K562 (cell line): ENCODE results near the gene HS3ST3A1. TPM values are rescaled to one million over a fixed set of nuclear protein-coding genes. Genes with fewer than 3 reads are reported as not detected.

Experiments used
- ADNP ChIP-seq: fragments of 200-800 bp; sonication (Bioruptor generic); IDR thresholded peaks from 2 replicates; pipeline ENCODE4 v1.6.1; 2016; ENCODE audit warnings: missing genetic modification characterization, missing compliant biosample characterization
- CGGBP1 ChIP-seq: fragments of 250-450 bp; sonication (Bioruptor Pico); IDR thresholded peaks from 2 replicates; pipeline ENCODE4 v1.9.0; 2021; ENCODE audit warnings: mild to moderate bottlenecking
- CREB3 ChIP-seq: fragments of 450-650 bp; conservative IDR thresholded peaks from 2 replicates; pipeline ENCODE4 v1.6.1; 2016; ENCODE audit warnings: missing genetic modification characterization, low read depth, mild to moderate bottlenecking, missing compliant biosample characterization, moderate library complexity
- CXXC5 ChIP-seq: fragments of 250-450 bp; sonication (Bioruptor Pico); IDR thresholded peaks from 2 replicates; pipeline ENCODE4 v1.8.0; 2022; ENCODE audit warnings: inconsistent platforms, mild to moderate bottlenecking, moderate library complexity
- GABPB1 ChIP-seq: sonication (generic); formaldehyde crosslinking; IDR thresholded peaks from 2 replicates; pipeline ENCODE4 v1.8.0; 2022; ENCODE audit warnings: mild to moderate bottlenecking, missing genetic modification reagents
- GATAD2B ChIP-seq: fragments of 450-650 bp; IDR thresholded peaks from 2 replicates; pipeline ENCODE4 v1.6.1; 2017; ENCODE audit warnings: mild to moderate bottlenecking, borderline replicate concordance
- HIVEP1 ChIP-seq: fragments of 250-450 bp; sonication (Bioruptor Pico); IDR thresholded peaks from 2 replicates; pipeline ENCODE4 v1.4.0; 2020; ENCODE audit warnings: mild to moderate bottlenecking
- HMBOX1 ChIP-seq: sonication (generic); IDR thresholded peaks from 2 replicates; pipeline ENCODE4 v1.6.1; 2016
- HNRNPUL1 ChIP-seq: fragments of 200-400 bp; formaldehyde crosslinking; IDR thresholded peaks from 2 replicates; pipeline ENCODE4 v1.6.1; 2017; ENCODE audit warnings: low read length
- RBM39 ChIP-seq: fragments of 200-400 bp; formaldehyde crosslinking; optimal IDR thresholded peaks from 2 replicates; pipeline ENCODE3; 2018; ENCODE audit warnings: low read depth, low read length
- SMAD4 ChIP-seq: fragments of 250-450 bp; sonication (Bioruptor Pico); conservative IDR thresholded peaks from 2 replicates; pipeline ENCODE4 v1.8.0; 2021; ENCODE audit warnings: inconsistent platforms, mild to moderate bottlenecking, moderate library complexity
- SOX6 ChIP-seq: fragments of 450-650 bp; IDR thresholded peaks from 2 replicates; pipeline ENCODE4 v1.6.1; 2014; ENCODE audit warnings: mild to moderate bottlenecking
- STAG1 ChIP-seq: sonication (generic); formaldehyde crosslinking; IDR thresholded peaks from 2 replicates; pipeline ENCODE4 v1.5.0; 2020; ENCODE audit warnings: missing genetic modification reagents, borderline replicate concordance
- ZNF12 ChIP-seq: sonication (generic); formaldehyde crosslinking; IDR thresholded peaks from 2 replicates; pipeline ENCODE4 v1.4.0; 2020; ENCODE audit warnings: mild to moderate bottlenecking, missing genetic modification reagents
- ZNF124 ChIP-seq: sonication (generic); formaldehyde crosslinking; IDR thresholded peaks from 2 replicates; pipeline ENCODE4 v1.8.1; 2022; ENCODE audit warnings: missing genetic modification reagents
- ZNF134 ChIP-seq: fragments of 250-450 bp; sonication (Bioruptor Pico); conservative IDR thresholded peaks from 2 replicates; pipeline ENCODE4 v1.4.0; 2020
- ZNF449 ChIP-seq: fragments of 250-450 bp; sonication (Bioruptor Pico); IDR thresholded peaks from 2 replicates; pipeline ENCODE4 v1.8.0; 2022; ENCODE audit warnings: moderate library complexity, mild to moderate bottlenecking, inconsistent platforms
- ZNF583 ChIP-seq: fragments of 250-450 bp; sonication (Bioruptor Pico); IDR thresholded peaks from 2 replicates; pipeline ENCODE4 v1.4.0; 2020
- ZNF589 ChIP-seq: fragments of 200-800 bp; sonication (Bioruptor generic); IDR thresholded peaks from 2 replicates; pipeline ENCODE4 v1.6.1; 2016; ENCODE audit warnings: low read depth, missing genetic modification characterization, missing compliant biosample characterization
- ZNF592 ChIP-seq: fragments of 450-650 bp; IDR thresholded peaks from 2 replicates; pipeline ENCODE4 v1.6.1; 2017; ENCODE audit warnings: antibody characterized with exemption, mild to moderate bottlenecking
- polyA plus RNA-seq, 8 experiments: library from polyadenylated mRNA; depleted of rRNA in 4 of 8; stranded (reverse) in 5 of 8; unstranded in 3 of 8; fragments of >200 nt; fragmentation: Nextera tagmentation in 2 of 8; fragmentation: Illumina TruSeq in 1 of 8; extraction: Ambion mirVana in 2 of 8; extraction: Trizol in 1 of 8; gene quantifications; 2 replicates each; pipeline versions ENCODE4 v1.2.1 to v1.2.3, GENCODE V29; 2011 to 2014; ENCODE audit warnings: inconsistent platforms in 1 of 8, missing spikeins in 1 of 8
- total RNA-seq, 7 experiments: library from RNA; depleted of rRNA in 6 of 7; stranded (reverse); fragments of >200 nt in 6 of 7; fragmentation: Illumina TruSeq in 2 of 7; extraction: Trizol in 2 of 7; gene quantifications; 2 replicates each; pipeline versions ENCODE4 v1.2.1 to v1.2.3, GENCODE V29; 2011 to 2021; ENCODE audit warnings: low replicate concordance in 1 of 7

Gene HS3ST3A1
- total and polyA plus RNA-seq, 9 of the 15 experiments (the other 6 are each of a cell fraction or from before 2014, with no cell fraction given): 0.25 to 14.8 (median 2.3) TPM

- TF ChIP-seq GABPB1 (CRISPR knock-in tag): no peak
- TF ChIP-seq ZNF134 (CRISPR knock-in tag): peak; percentile 55; the same call in 1 of the 2 replicates
- peak; percentile 59; the same call in 1 of the 2 replicates for TF ChIP-seq ZNF592
- no peak for TF ChIP-seq HNRNPUL1
- TF ChIP-seq ZNF124 (CRISPR knock-in tag): no peak
- peak; percentile 80 for TF ChIP-seq CREB3 (tag)
- no peak for TF ChIP-seq RBM39
- TF ChIP-seq ZNF589: peak; percentile 62
- no peak for TF ChIP-seq STAG1 (CRISPR knock-in tag)
- 0 out of 2 replicates have a peak, but pooled peaks have one; percentile 38 for TF ChIP-seq ADNP
- TF ChIP-seq ZNF583 (CRISPR knock-in tag): peak; percentile 89; the same call in 1 of the 2 replicates
- no peak for TF ChIP-seq ZNF12 (CRISPR knock-in tag)
- TF ChIP-seq CXXC5 (CRISPR knock-in tag): peak; percentile 62
- TF ChIP-seq CGGBP1 (CRISPR knock-in tag): no peak
- TF ChIP-seq ZNF449 (CRISPR knock-in tag): peak; percentile 93
- TF ChIP-seq GATAD2B: no peak
- TF ChIP-seq HMBOX1: peak; percentile 24
- TF ChIP-seq HIVEP1 (CRISPR knock-in tag): peak; percentile 91
- peak; percentile 84 for TF ChIP-seq SOX6
- peak; percentile 68 for TF ChIP-seq SMAD4 (CRISPR knock-in tag)
Measured at GRCh38 chr17:13475574-13476223, 126.0 kb downstream of the HS3ST3A1 start (continued).
